GM18909 (cell line): ENCODE measurements around the gene CMTM6.
"Not testable (repeated sequence)": the region's sequence is repeated elsewhere in the genome, so short reads cannot be mapped to it uniquely, and the experiment has no call there.

Experiments
- ATAC-seq: cut with Tn5 transposase; IDR thresholded peaks from one replicate; pipeline ENCODE4 v1.9.1; 2021; ENCODE audit warnings: mild to moderate bottlenecking; ENCODE audit not compliant: unreplicated experiment, poor library complexity

The CMTM6 gene

DNA sequence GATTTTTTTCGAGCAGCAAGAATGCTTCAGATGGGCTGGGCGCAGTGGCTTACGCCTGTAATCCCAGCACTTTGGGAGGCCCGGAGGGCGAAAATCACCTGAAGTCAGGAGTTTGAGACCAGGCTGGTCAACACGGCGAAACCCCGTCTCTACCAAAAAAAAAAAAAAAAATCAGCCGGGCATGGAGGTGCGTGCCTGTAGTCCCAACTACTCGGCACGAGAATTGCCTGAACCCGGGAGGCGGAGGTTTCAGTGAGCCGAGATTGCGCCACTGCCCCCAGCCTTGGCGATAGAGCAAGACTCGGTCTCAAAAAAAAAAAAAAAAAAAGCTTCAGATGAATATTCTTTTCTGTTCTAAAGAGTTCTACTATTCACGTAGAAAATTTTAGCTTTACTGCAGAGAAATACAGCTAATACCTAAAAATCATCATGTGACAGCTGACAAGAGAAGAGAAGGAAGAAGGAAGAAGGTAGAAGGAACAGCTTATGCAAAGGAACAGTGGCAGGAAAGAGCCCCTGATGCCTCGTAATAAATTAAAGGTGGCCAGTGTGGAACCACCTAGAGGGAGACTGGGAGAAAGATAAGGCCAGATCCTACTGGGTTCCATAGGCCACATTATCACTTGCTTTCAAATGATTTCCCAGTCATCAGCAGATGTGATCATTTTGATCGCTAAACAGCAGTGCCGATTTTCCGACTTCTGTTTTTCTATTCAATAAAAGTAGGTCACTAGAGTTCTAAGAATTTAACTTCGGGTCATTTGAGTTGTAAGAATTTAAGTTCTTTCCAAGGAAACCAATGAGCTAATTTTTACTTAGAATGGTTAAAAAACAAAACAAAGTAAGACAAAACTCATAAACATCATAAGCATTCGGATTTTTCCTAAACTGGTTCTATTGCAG, 1.5 kb downstream of the CMTM6 start:
- ATAC-seq, result no peak

DNA sequence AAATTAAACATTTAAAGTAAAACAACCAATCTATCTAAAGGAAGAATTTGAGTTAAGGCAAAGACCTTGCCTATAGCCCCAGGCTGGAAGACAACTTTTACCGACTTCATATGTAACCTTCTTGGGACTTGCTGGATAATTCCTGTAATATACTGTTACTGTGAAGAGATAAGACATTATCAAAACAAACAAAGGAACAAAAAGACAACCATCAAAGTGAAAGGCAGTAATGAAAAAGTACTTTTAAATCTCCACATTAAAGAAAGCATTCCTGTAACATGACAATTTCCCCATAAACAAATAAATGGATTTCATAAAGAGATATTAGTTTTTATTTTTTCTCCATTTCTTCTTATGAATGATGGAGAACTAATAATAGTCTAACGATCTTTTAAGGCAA, 2.4 kb downstream of the CMTM6 start:
- ATAC-seq, result no peak

DNA sequence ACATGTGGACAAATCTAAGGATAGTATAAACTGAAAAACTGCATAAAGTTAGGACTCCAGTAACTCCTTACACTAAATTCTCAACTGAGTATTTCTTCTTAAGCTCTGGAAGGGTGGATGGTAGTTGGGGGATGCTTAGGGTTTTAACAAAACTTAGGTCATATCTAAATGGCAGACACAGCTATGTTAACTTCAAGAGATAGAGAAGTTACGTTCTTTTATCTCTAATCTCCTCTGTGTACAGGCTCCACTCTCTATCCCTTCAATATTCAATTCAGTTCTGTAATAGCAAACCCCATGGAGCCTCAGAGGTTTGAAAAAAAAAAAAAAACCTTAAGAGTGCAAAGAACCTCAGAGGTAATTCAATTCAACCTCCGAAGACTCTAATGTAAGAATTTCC, 3.1 kb downstream of the CMTM6 start:
- ATAC-seq, result no peak

DNA sequence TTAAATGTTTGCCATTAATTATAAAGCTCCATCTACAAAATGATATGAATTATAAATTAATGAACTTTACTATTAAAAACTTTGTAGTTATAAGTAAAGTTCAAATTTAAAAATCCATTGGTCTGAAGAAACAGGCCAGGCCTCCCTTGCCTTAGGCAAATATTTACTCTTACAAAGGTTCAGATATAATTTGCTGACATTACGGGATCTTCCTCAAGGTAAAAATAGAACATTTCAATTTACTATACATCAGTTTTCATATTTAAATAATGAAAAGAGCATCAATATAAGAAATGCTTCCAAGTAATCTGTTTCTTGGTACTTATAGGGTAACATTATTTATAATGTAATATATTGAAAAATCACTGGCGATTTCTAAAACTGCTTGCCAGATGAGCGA, 3.7 kb downstream of the CMTM6 start:
- no peak for ATAC-seq

GRCh38 chr3:32498252-32498651, 4.4 kb downstream of the CMTM6 start:
- ATAC-seq, result no peak

GRCh38 chr3:32495609-32496008, 7.0 kb downstream of the CMTM6 start:
- no peak for ATAC-seq

- ATAC-seq, result no peak
Measured at GRCh38 chr3:32495085-32495484, 7.6 kb downstream of the CMTM6 start.

DNA sequence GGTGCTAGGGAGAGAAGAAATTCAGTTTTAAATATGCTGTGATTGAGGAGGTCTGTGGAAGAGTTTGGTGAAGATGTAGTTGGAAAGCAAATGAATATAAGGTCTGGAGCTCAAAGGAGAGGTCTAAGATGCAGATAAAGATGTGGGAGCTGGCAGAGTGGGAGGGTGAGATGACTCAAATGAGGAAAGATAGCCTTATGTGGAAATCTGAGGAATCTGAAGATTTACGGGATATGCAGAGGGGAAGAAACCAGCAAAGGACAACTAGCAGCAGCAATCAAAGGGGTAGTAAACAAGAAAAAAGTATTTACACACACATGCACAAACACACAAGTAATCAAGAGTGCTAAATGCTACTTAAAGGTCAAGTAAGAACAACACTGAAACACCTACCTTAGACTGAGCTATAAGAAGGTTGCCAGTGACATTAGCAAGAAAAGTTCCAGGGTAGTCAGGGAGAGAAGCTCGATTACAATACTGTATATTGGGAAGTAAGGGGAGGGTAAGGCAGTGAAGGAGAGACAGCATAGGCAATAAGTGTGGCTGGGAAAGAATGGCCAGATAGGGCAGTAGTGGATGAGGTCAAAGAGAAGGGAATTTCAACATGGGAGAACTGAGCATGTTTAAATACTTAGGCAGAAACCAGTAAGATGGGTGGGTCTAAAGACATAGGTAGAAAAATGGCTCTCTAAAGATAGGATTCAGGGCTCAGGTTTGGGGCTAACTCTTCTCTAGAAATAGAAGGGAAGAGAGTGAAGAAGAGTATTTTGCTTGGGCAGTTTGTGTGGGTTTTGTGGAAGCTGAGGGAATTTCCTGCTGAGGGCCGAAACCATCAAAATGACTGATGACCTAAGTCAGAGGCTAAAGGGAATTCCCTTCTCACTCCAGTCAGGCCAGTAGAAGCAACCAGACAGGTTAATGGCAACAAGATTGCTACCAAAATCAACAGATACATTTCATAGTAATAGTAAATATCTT, 8.9 kb downstream of the CMTM6 start:
- peak; percentile 80 for ATAC-seq

- no peak for ATAC-seq
Measured at GRCh38 chr3:32492684-32493436, 9.8 kb downstream of the CMTM6 start.

- no peak for ATAC-seq
Measured at GRCh38 chr3:32488474-32489008, 14.1 kb downstream of the CMTM6 start.

GRCh38 chr3:32487781-32488473, 14.7 kb downstream of the CMTM6 start:
- ATAC-seq, result no peak

DNA sequence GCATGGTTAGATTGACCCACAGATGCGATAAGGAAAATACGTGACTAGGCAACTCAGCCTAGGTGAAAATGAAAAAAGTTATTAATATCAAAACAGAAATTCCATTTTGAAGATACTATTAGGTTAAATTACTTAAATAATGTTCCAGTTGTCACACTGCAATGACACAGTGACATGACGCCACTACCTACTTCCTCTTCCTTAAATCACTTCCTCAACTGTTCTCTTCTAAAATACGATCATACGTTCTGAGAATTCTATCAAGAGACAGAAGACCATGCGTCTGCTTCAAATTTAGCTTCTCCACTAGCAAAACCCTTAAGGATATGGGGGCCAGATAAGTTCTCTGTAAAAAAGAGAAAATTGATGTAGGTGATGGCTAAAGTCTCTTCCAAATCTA, 18.2 kb downstream of the CMTM6 start:
- no peak for ATAC-seq

GRCh38 chr3:32483772-32484171, 18.9 kb downstream of the CMTM6 start:
- ATAC-seq, result no peak

DNA sequence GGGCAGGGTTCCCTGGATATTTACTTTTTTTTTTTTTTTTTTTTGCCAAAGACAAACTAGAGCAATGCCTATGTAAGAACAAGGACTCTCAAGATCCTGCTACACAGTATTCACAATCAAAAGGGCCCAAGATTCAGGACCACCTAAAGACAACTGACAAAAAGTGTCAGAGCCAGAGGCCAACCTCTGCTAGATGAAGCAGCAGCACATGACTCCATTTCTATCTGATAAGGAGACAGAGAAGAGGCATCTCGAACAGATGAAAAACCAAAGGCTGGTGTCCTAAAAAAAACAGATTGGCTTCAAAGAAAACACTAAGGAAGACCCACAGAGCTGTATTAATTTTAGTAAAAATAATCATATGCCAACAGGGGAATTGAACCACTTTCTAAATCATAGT, 20.0 kb downstream of the CMTM6 start:
- ATAC-seq, result no peak

- no peak for ATAC-seq
Measured at GRCh38 chr3:32481791-32482631, 20.6 kb downstream of the CMTM6 start.

DNA sequence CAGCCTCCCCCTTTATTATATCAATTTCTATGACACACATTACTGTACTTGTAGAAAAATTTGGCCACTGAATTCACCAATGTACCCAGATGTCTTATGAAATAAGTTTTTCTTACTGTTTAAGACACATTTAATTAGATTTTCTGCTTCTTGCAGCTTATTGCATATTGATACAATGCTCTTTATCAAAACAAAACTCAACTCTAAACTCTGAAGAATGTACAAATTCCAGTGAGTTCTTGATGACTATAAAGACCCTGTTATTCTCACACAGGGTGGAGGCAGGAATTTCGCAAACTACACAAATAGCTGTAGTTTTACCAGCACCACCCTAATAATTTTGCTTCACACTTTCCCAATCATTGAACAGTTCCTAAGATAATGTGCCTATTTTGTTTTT, 22.0 kb downstream of the CMTM6 start:
- no peak for ATAC-seq

- no peak for ATAC-seq
Measured at GRCh38 chr3:32474201-32474600, 28.5 kb downstream of the CMTM6 start.

DNA sequence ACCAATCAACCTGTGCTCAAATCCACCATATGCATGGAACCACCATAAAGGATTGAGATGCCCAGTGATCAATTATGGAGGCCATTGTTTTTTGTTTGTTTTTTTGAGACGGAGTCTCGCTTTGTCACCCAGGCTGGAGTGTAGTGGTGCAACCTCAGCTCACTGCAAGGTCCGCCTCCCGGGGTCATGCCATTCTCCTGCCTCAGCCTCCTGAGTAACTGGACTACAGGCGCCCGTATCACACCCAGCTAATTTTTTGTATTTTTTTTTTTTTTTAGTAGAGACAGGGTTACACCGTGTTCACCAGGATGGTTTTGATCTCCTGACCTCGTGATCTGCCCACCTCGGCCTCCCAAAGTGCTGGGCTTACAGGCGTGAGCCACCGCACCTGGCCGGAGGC, 30.5 kb downstream of the CMTM6 start:
- ATAC-seq, result not testable (repeated sequence)

- no peak for ATAC-seq
Measured at GRCh38 chr3:32471246-32471645, 31.4 kb downstream of the CMTM6 start.
